ENCODE data around the gene FBXO2.
A peak's percentile ranks its signal among the peaks of the same experiment; 100 is the strongest.

Gene FBXO2

GRCh38 chr1:11653101-11653860 is 948 bp downstream of the FBXO2 start:
- DNase-seq (ENCODE audit: low spot score): no peak

- no peak for DNase-seq (ENCODE audit: low spot score)
These were observed 1.9 kb downstream of the FBXO2 start for GRCh38 chr1:11652203-11652780.

DNA sequence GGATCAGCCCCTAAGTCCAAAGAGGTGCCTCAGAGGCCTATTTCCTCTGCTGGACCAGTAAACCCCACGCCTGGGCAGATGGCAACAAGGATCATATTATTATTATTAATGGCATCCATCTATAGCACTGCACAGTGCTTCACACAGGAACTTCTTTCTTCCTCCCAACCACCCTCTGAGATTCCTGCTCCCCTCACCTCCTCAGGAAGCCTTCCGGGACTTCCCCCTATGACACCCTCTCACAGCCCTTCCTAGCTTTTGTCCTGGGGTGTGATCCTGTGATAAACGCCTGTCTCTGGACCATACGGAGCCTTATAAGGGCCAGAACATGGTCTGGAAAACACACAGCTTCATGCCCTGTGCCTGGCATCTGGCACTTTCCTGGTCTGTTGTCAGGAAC is 3.2 kb downstream of the FBXO2 start:
- no peak for DNase-seq (ENCODE audit: low spot score)

- DNase-seq (ENCODE audit: low spot score): peak; percentile 71
These were observed 3.8 kb downstream of the FBXO2 start for GRCh38 chr1:11650331-11650991.

- DNase-seq (ENCODE audit: low spot score): no peak
These were observed 4.5 kb downstream of the FBXO2 start for GRCh38 chr1:11649624-11650330.

GRCh38 chr1:11649237-11649623 is 5.0 kb downstream of the FBXO2 start:
- no peak for DNase-seq (ENCODE audit: low spot score)

DNA sequence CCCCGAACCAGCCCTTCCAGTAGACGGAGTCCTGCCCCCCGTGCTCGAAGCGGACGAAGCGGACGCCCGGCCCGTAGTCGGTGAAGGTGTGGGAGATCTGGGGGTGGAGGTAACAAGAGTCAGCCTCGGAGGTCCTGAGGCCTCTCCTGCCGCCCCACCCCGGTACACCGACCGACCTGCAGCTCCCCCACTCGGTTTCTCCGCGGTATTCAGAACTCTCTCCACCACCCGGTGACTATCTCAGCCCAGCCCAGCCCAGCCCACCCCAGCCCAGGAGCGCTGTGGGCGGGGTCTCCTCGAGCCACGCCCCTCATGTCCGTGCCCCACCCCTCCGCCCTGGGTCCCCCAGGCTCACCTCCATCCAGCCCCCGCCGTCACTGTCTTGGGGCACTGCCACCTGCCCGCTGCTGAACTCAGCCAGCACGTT is 5.5 kb downstream of the FBXO2 start:
- DNase-seq (ENCODE audit: low spot score): peak; percentile 20

DNA sequence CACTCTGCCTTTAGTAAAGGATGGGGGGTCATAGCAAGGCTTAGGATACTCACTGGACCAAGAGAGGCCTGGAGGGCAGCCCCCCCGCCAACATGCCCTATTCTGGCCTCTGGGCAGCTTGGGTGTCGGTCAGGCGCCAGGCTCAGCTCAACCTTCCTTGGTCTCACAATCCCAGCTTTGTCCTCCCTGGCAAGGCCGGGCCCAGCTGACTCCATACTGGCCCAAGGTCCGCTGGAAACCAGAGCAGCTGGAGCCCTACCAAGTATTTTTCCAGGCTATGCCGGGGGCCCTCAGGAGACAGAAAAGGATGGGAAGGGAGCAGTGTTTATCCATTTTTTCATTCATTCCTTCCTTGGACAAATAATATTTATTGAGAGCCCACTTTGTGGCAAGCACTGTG is 6.2 kb downstream of the FBXO2 start:
- no peak for DNase-seq (ENCODE audit: low spot score)

DNA sequence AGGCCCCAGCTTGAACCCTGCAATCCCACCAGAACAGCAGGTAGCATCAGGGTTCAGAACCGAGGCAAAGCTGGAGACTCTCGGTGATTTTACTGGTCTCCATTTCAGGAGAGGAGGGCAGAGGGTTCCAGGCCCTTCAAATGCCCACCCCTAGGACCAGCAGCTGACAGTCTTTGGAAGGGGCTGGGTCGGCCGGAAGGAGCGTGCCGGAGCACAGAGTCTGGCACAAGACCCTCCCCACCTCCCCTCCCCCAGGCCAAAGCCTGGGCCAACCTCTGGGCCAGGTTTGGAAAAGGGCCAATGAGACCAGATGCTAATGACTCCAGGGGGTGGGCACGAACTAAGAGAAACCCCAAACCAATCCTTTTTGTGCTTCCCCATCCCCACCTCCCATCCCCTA is 6.9 kb downstream of the FBXO2 start:
- no peak for DNase-seq (ENCODE audit: low spot score)

DNA sequence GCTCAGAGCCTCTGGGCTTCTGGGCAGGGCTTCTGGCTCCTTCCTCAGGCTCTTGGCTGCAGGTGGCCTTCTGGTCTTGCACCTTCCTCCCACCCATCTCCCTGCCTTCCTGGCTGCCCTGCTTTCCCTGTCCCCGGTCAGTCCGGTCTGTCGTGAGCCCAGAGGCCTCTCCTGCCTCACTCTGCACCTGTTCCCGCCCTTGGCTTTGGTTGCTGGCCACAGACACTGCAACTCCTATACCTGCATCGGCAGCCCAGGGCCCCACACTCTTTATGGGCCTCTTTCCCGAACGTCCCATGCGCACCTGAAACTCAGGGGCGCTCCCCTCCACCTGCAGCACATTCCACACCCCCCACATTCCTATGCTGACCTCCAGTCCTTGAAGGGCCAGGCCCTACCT is 7.9 kb downstream of the FBXO2 start:
- no peak for DNase-seq (ENCODE audit: low spot score)

- peak; percentile 81 for DNase-seq (ENCODE audit: low spot score)
These were observed 8.5 kb downstream of the FBXO2 start for GRCh38 chr1:11645670-11646265.

DNA sequence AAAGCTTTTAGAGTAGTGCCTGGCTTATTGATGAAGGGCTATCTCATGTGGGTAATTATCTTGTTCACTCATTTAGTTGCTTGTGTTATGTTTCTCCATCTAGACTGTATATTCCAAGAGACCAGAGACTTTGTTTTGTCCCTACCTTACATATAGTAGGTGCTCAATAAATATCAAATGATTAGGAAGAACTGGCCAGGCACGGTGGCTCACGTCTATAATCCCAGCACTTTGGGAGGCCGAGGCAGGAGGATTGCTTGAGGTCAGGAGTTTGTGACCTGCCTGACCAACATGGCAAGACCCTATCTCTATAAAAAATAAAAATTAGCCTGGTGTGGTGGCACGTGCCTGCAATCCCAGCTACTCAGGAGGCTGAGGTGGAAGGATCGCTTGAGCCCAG is 9.0 kb downstream of the FBXO2 start:
- DNase-seq (ENCODE audit: low spot score): no peak

GRCh38 chr1:11643782-11644181 is 10.4 kb downstream of the FBXO2 start:
- DNase-seq (ENCODE audit: low spot score): no peak

DNA sequence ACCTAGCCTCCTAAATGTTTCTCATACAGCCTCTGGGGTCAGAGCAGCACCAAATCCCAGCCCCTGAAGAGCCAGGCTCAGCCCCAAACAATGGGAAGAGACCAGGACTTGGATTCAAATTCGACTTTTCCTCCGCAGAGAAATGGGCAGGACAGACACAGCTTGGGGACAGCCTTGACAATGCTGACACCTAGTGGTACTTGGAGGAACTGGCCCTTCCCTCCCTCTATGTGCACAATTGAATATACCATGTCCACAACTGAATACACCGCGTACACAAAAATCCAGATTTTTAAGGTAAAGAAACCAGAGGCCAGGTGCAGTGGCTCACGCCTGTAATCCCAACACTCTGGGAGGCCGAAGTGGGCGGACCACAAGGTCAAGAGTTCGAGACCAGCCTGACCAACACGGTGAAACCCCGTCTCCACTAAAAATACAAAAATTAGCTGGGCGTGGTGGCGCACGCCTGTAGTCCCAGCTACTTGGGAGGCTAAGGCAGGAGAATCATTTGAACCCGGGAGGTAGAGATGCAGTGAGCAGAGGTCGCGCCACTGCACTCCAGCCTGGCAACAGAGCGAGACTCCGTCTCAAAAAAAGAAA is 11.7 kb downstream of the FBXO2 start:
- DNase-seq (ENCODE audit: low spot score): peak; percentile 87

- no peak for DNase-seq (ENCODE audit: low spot score)
These were observed 12.4 kb downstream of the FBXO2 start for GRCh38 chr1:11641776-11642305.

DNA sequence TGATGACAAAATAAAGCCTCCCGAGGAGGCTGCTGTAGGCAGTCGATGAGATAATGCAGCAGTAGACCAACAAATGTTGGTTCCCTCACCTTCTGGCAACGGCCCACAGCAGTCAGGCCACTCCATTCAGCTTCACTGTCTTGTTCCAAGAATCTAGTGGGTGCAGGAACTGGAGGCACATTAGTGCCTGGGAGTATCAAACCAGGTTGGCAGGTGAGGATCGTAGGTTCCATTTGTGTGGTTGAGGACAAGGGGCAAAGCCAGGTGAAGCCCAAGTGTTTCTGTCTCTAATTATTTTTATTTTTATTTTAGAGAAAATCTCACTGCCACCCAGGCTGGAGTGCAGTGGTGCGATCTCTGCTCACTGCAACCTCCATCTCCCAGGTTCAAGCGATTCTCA is 13.3 kb downstream of the FBXO2 start:
- no peak for DNase-seq (ENCODE audit: low spot score)

GRCh38 chr1:11640101-11640500 is 14.1 kb downstream of the FBXO2 start:
- DNase-seq (ENCODE audit: low spot score): no peak

- DNase-seq (ENCODE audit: low spot score): no peak
These were observed 14.9 kb downstream of the FBXO2 start for GRCh38 chr1:11639372-11639771.

GRCh38 chr1:11638121-11638520 is 16.1 kb downstream of the FBXO2 start:
- DNase-seq (ENCODE audit: low spot score): no peak

- DNase-seq (ENCODE audit: low spot score): no peak
These were observed 19.6 kb downstream of the FBXO2 start for GRCh38 chr1:11634365-11635192.
